B cell (primary cell): Measurements from ENCODE around the gene ZFAND6.

Experiments used
- CTCF ChIP-seq: fragments of 200-600 bp; IDR thresholded peaks from one replicate; pipeline ENCODE4 v1.8.0; 2022; ENCODE audit warnings: antibody characterized with exemption, mild to moderate bottlenecking
- EZH2 ChIP-seq: IDR thresholded peaks from 2 replicates; pipeline ENCODE4 v1.6.1; 2012; ENCODE audit warnings: borderline replicate concordance, low read depth, mild to moderate bottlenecking, moderate library complexity, low read length; ENCODE audit not compliant: insufficient read depth, poor library complexity, severe bottlenecking

GRCh38 chr15:80076321-80077318 is 17.1 kb downstream of the ZFAND6 start:
- TF ChIP-seq CTCF (no peak), EZH2 (no peak)
